ENCODE data around the gene TNXB.
"Not testable (repeated sequence)": the region's sequence is repeated elsewhere in the genome, so short reads cannot be mapped to it uniquely, and the experiment has no call there.

- TF ChIP-seq CTCF, EP300, POLR2AphosphoS5, POLR2A (IDR thresholded peaks at IDR 0.05): not testable (repeated sequence)
Observed at GRCh38 chr6:32040299-32041049, 68.7 kb downstream of the TNXB start.
